Measurements from ENCODE around the gene PCDHAC2. TPM values are rescaled to one million over a fixed set of nuclear protein-coding genes. Genes with fewer than 3 reads are reported as not detected.

Gene PCDHAC2
- polyA plus RNA-seq, 1 donor from 2014 or later, result not detected

GRCh38 chr5:141001844-141002604 is 35.7 kb downstream of the PCDHAC2 start:
- H3K27ac Mint-ChIP-seq, result no peak overlapping the region
- H3K27me3 Mint-ChIP-seq, result peaks cover 19% of the 10 kb centered on the region
- H3K9me3 Mint-ChIP-seq, result peaks cover 0 to 8% (median 3%) of the 10 kb centered on the region in 3 donors
- peaks cover 0 to 8% (median 4%) of the 10 kb centered on the region in 3 donors for H3K4me1 Mint-ChIP-seq
- peak overlapping the region in 1 of 4 donors; percentile 82 for H3K4me3 Mint-ChIP-seq
- H3K36me3 Mint-ChIP-seq, result no peaks in the 10 kb centered on the region

- H3K4me3 Mint-ChIP-seq, result peak overlapping the region in 1 of 4 donors; percentile 82
- H3K4me1 Mint-ChIP-seq, result peaks cover 0 to 8% (median 4%) of the 10 kb centered on the region in 3 donors
- H3K36me3 Mint-ChIP-seq, result no peaks in the 10 kb centered on the region
- H3K27ac Mint-ChIP-seq, result no peak overlapping the region
- H3K27me3 Mint-ChIP-seq, result peaks cover 19% of the 10 kb centered on the region
- peaks cover 0 to 8% (median 2%) of the 10 kb centered on the region in 3 donors for H3K9me3 Mint-ChIP-seq
These were observed 36.3 kb downstream of the PCDHAC2 start for GRCh38 chr5:141002605-141002965.

GRCh38 chr5:141003031-141003430 is 36.8 kb downstream of the PCDHAC2 start:
- Mint-ChIP-seq H3K9me3 (peaks cover 0 to 8% (median 2%) of the 10 kb centered on the region in 3 donors), H3K4me1 (peaks cover 0 to 8% (median 4%) of the 10 kb centered on the region in 3 donors), H3K27me3 (peaks cover 19% of the 10 kb centered on the region), H3K27ac (no peak overlapping the region), H3K4me3 (no peak overlapping the region), H3K36me3 (no peaks in the 10 kb centered on the region)

GRCh38 chr5:141003791-141004611 is 37.7 kb downstream of the PCDHAC2 start:
- peaks cover 0 to 8% (median 4%) of the 10 kb centered on the region in 3 donors for H3K4me1 Mint-ChIP-seq
- no peak overlapping the region for H3K27ac Mint-ChIP-seq
- peaks cover 19% of the 10 kb centered on the region for H3K27me3 Mint-ChIP-seq
- H3K36me3 Mint-ChIP-seq, result no peaks in the 10 kb centered on the region
- H3K9me3 Mint-ChIP-seq, result peaks cover 0 to 11% (median 2%) of the 10 kb centered on the region in 3 donors
- no peak overlapping the region for H3K4me3 Mint-ChIP-seq

GRCh38 chr5:141007791-141008190 is 41.5 kb downstream of the PCDHAC2 start:
- Mint-ChIP-seq H3K4me3 (no peak overlapping the region), H3K4me1 (no peaks in the 10 kb centered on the region), H3K9me3 (peaks cover 0 to 10% (median 0%) of the 10 kb centered on the region in 3 donors), H3K36me3 (no peaks in the 10 kb centered on the region), H3K27ac (no peak overlapping the region), H3K27me3 (peaks cover 4% of the 10 kb centered on the region)

GRCh38 chr5:141010047-141010793 is 43.9 kb downstream of the PCDHAC2 start:
- no peaks in the 10 kb centered on the region for H3K4me1 Mint-ChIP-seq
- no peaks in the 10 kb centered on the region for H3K27me3 Mint-ChIP-seq
- H3K27ac Mint-ChIP-seq, result peak overlapping the region in 1 of 3 donors; percentile 84
- no peaks in the 10 kb centered on the region for H3K36me3 Mint-ChIP-seq
- peaks cover 0 to 7% (median 0%) of the 10 kb centered on the region in 3 donors for H3K9me3 Mint-ChIP-seq
- no peak overlapping the region for H3K4me3 Mint-ChIP-seq

- H3K36me3 Mint-ChIP-seq, result no peaks in the 10 kb centered on the region
- H3K27ac Mint-ChIP-seq, result no peak overlapping the region
- no peaks in the 10 kb centered on the region for H3K4me1 Mint-ChIP-seq
- no peaks in the 10 kb centered on the region for H3K27me3 Mint-ChIP-seq
- H3K4me3 Mint-ChIP-seq, result no peak overlapping the region
- H3K9me3 Mint-ChIP-seq, result peaks cover 0 to 3% (median 0%) of the 10 kb centered on the region in 3 donors
These were observed 51.7 kb downstream of the PCDHAC2 start for GRCh38 chr5:141017943-141018342.

Other genes with a start within 250 kb of the PCDHAC2 start
- gene PCDHA1, start 180.3 kb upstream of the PCDHAC2 start, polyA plus RNA-seq, result not detected
- not detected for gene PCDHA2, start 171.6 kb upstream of the PCDHAC2 start, polyA plus RNA-seq
- gene PCDHA3, start 165.4 kb upstream of the PCDHAC2 start, polyA plus RNA-seq, result not detected
- gene PCDHA4, start 159.4 kb upstream of the PCDHAC2 start, polyA plus RNA-seq, result not detected
- not detected for gene PCDHA5, start 144.9 kb upstream of the PCDHAC2 start, polyA plus RNA-seq
- not detected for gene PCDHA6, start 138.5 kb upstream of the PCDHAC2 start, polyA plus RNA-seq
- gene PCDHA7, start 132.2 kb upstream of the PCDHAC2 start, polyA plus RNA-seq, result not detected
- gene PCDHA8, start 125.3 kb upstream of the PCDHAC2 start, polyA plus RNA-seq, result not detected
- gene PCDHA9, start 118.1 kb upstream of the PCDHAC2 start, polyA plus RNA-seq, result not detected
- gene PCDHA10, start 110.6 kb upstream of the PCDHAC2 start, polyA plus RNA-seq, result not detected
- not detected for gene PCDHA11, start 97.5 kb upstream of the PCDHAC2 start, polyA plus RNA-seq
- gene PCDHA12, start 91.2 kb upstream of the PCDHAC2 start, polyA plus RNA-seq, result not detected
- not detected for gene PCDHA13, start 84.4 kb upstream of the PCDHAC2 start, polyA plus RNA-seq
- not detected for gene PCDHAC1, start 40.2 kb upstream of the PCDHAC2 start, polyA plus RNA-seq
- not detected for gene PCDHB1, start 84.9 kb downstream of the PCDHAC2 start, polyA plus RNA-seq
- gene PCDHB2, start 128.1 kb downstream of the PCDHAC2 start, polyA plus RNA-seq, result not detected
- not detected for gene PCDHB3, start 134.0 kb downstream of the PCDHAC2 start, polyA plus RNA-seq
- not detected for gene PCDHB4, start 155.3 kb downstream of the PCDHAC2 start, polyA plus RNA-seq
- gene PCDHB5, start 168.7 kb downstream of the PCDHAC2 start, polyA plus RNA-seq, result not detected
- gene PCDHB6, start 183.6 kb downstream of the PCDHAC2 start, polyA plus RNA-seq, result not detected
- not detected for gene PCDHB7, start 206.2 kb downstream of the PCDHAC2 start, polyA plus RNA-seq
- gene PCDHB8, start 211.3 kb downstream of the PCDHAC2 start, polyA plus RNA-seq, result not detected
- not detected for gene PCDHB16, start 215.9 kb downstream of the PCDHAC2 start, polyA plus RNA-seq
- 0.31 TPM for gene PCDHB9, start 220.7 kb downstream of the PCDHAC2 start, polyA plus RNA-seq
- gene PCDHB10, start 225.9 kb downstream of the PCDHAC2 start, polyA plus RNA-seq, result not detected
- not detected for gene PCDHB11, start 233.2 kb downstream of the PCDHAC2 start, polyA plus RNA-seq
- not detected for gene PCDHB12, start 242.2 kb downstream of the PCDHAC2 start, polyA plus RNA-seq
- 0.05 TPM for gene PCDHB13, start 247.4 kb downstream of the PCDHAC2 start, polyA plus RNA-seq

All from IgD-negative memory B cell (primary cell).